GM12878 (cell line): Measurements from ENCODE around the gene S100A11.

Experiments used
- ASH2L ChIP-seq: fragments of 300-600, 200-600 bp; sonication (generic); IDR thresholded peaks from 2 replicates; pipeline ENCODE4 v1.6.1; 2017; ENCODE audit warnings: low read depth, mild to moderate bottlenecking, borderline replicate concordance
- CEBPB ChIP-seq, 2 experiments: fragments of 150-350 bp in 1 of 2; IDR thresholded peaks; 2 replicates each; pipeline ENCODE4 v1.6.1; 2012 to 2014; ENCODE audit warnings: low read depth in 2 of 2, low read length in 2 of 2, borderline replicate concordance in 1 of 2, inconsistent platforms in 1 of 2
- CREB1 ChIP-seq: IDR thresholded peaks from 2 replicates; pipeline ENCODE4 v1.6.1; 2012; ENCODE audit warnings: low read depth, mild to moderate bottlenecking, inconsistent platforms
- EP300 ChIP-seq, 2 experiments: fragments of 150-350 bp in 1 of 2; IDR thresholded peaks; 2 replicates each; pipeline ENCODE4 v1.6.1; 2011 to 2012; ENCODE audit warnings: low read depth in 2 of 2, low read length in 2 of 2, borderline replicate concordance in 1 of 2, improper control_type of control experiment in 1 of 2, inconsistent platforms in 1 of 2; ENCODE audit not compliant: control insufficient read depth in 1 of 2
- EZH2 ChIP-seq: IDR thresholded peaks from 2 replicates; pipeline ENCODE4 v1.6.1; 2012; ENCODE audit warnings: low read depth, mild to moderate bottlenecking, control low read depth, inconsistent platforms, low read length, borderline replicate concordance; ENCODE audit not compliant: control insufficient read depth
- FOS ChIP-seq: IDR thresholded peaks from 3 replicates; pipeline ENCODE4 v1.6.1; 2011; ENCODE audit warnings: borderline replicate concordance; ENCODE audit not compliant: insufficient read length; ENCODE audit errors: extremely low read depth
- NFIC ChIP-seq: IDR thresholded peaks from 2 replicates; pipeline ENCODE4 v1.6.1; 2012; ENCODE audit warnings: low read depth, mild to moderate bottlenecking, inconsistent platforms, low read length, moderate library complexity
- POLR2A ChIP-seq: IDR thresholded peaks from 2 replicates; pipeline ENCODE4 v1.6.1; 2011; ENCODE audit warnings: low read depth, mild to moderate bottlenecking, low read length
- POLR2AphosphoS5 ChIP-seq: IDR thresholded peaks from 2 replicates; pipeline ENCODE4 v1.6.1; 2011; ENCODE audit warnings: mild to moderate bottlenecking, low read length, inconsistent platforms
- YY1 ChIP-seq: IDR thresholded peaks from 2 replicates; pipeline ENCODE4 v1.6.1; 2011; ENCODE audit warnings: low read depth, mild to moderate bottlenecking, low read length
- TF ChIP-seq, protein P1 (sequence below), 3 experiments: IDR thresholded peaks in 2 of 3; conservative IDR thresholded peaks in 1 of 3; 2 replicates each; pipeline ENCODE4 v1.5.1; 2011; ENCODE audit warnings: low read depth in 3 of 3, low read length in 3 of 3, mild to moderate bottlenecking in 3 of 3, control low read depth in 2 of 3, moderate library complexity in 2 of 3, inconsistent platforms in 1 of 3, mixed read lengths in 1 of 3; ENCODE audit not compliant: control insufficient read depth in 2 of 3, insufficient read depth in 1 of 3; ENCODE audit errors: extremely low read depth in 1 of 3
- TF ChIP-seq, protein P2 (sequence below): IDR thresholded peaks from 2 replicates; pipeline ENCODE4 v1.6.1; 2012; ENCODE audit warnings: low read length, inconsistent platforms

DNA sequence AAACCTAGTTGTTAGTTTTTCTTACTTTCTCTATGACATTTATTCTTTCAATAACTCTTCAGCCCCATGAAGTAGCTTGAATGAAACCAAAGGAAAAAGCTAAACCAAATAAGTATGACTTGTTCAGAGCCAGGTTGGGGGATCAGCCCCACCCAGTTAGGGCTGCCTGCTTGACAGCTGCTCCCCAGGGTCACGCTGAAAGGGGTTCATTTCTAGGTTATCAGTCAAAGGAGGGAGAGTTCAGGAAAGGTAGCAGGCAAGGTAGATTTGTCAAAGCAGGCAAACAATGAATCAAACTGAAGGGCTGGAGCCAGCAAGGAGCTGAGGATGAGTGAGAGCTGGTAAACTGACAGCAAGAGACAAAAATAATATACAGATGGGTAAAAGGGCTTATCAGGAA, 3.1 kb upstream of the S100A11 start:
- TF ChIP-seq NFIC = no peak
- TF ChIP-seq, protein P1, sequence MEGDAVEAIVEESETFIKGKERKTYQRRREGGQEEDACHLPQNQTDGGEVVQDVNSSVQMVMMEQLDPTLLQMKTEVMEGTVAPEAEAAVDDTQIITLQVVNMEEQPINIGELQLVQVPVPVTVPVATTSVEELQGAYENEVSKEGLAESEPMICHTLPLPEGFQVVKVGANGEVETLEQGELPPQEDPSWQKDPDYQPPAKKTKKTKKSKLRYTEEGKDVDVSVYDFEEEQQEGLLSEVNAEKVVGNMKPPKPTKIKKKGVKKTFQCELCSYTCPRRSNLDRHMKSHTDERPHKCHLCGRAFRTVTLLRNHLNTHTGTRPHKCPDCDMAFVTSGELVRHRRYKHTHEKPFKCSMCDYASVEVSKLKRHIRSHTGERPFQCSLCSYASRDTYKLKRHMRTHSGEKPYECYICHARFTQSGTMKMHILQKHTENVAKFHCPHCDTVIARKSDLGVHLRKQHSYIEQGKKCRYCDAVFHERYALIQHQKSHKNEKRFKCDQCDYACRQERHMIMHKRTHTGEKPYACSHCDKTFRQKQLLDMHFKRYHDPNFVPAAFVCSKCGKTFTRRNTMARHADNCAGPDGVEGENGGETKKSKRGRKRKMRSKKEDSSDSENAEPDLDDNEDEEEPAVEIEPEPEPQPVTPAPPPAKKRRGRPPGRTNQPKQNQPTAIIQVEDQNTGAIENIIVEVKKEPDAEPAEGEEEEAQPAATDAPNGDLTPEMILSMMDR (IDR thresholded peaks at IDR 0.05 in 2 of 3, conservative IDR thresholded peaks at IDR 0.05 in 1 of 3; ENCODE audit: control insufficient read depth in 2 of 3, extremely low read depth in 1 of 3, insufficient read depth in 1 of 3, low read depth in 3 of 3, low read length in 3 of 3) = no peak
- TF ChIP-seq FOS = no peak
- TF ChIP-seq POLR2AphosphoS5 = no peak
- no peak for TF ChIP-seq EP300 (IDR thresholded peaks at IDR 0.05; ENCODE audit: borderline replicate concordance in 1 of 2, control insufficient read depth in 1 of 2, low read depth in 2 of 2, low read length in 2 of 2)
- TF ChIP-seq POLR2A = no peak
- TF ChIP-seq CEBPB (IDR thresholded peaks at IDR 0.05; ENCODE audit: borderline replicate concordance in 1 of 2, low read depth in 2 of 2, low read length in 2 of 2) = no peak
- TF ChIP-seq ASH2L = no peak
- no peak for TF ChIP-seq YY1
- TF ChIP-seq CREB1 = no peak
- TF ChIP-seq, protein P2, sequence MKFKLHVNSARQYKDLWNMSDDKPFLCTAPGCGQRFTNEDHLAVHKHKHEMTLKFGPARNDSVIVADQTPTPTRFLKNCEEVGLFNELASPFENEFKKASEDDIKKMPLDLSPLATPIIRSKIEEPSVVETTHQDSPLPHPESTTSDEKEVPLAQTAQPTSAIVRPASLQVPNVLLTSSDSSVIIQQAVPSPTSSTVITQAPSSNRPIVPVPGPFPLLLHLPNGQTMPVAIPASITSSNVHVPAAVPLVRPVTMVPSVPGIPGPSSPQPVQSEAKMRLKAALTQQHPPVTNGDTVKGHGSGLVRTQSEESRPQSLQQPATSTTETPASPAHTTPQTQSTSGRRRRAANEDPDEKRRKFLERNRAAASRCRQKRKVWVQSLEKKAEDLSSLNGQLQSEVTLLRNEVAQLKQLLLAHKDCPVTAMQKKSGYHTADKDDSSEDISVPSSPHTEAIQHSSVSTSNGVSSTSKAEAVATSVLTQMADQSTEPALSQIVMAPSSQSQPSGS = no peak
- TF ChIP-seq EZH2 = no peak
